ENCODE data around the gene HMGB2.

- TF ChIP-seq, protein P1, sequence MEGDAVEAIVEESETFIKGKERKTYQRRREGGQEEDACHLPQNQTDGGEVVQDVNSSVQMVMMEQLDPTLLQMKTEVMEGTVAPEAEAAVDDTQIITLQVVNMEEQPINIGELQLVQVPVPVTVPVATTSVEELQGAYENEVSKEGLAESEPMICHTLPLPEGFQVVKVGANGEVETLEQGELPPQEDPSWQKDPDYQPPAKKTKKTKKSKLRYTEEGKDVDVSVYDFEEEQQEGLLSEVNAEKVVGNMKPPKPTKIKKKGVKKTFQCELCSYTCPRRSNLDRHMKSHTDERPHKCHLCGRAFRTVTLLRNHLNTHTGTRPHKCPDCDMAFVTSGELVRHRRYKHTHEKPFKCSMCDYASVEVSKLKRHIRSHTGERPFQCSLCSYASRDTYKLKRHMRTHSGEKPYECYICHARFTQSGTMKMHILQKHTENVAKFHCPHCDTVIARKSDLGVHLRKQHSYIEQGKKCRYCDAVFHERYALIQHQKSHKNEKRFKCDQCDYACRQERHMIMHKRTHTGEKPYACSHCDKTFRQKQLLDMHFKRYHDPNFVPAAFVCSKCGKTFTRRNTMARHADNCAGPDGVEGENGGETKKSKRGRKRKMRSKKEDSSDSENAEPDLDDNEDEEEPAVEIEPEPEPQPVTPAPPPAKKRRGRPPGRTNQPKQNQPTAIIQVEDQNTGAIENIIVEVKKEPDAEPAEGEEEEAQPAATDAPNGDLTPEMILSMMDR (IDR thresholded peaks at IDR 0.05; ENCODE audit: low read depth, low read length), result no peak
- TF ChIP-seq, protein P2, sequence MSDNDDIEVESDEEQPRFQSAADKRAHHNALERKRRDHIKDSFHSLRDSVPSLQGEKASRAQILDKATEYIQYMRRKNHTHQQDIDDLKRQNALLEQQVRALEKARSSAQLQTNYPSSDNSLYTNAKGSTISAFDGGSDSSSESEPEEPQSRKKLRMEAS (IDR thresholded peaks at IDR 0.05; ENCODE audit: low read depth, low read length), result no peak
- no peak for TF ChIP-seq POLR2A (IDR thresholded peaks at IDR 0.05; ENCODE audit: extremely low read depth, insufficient read length)
Observed at GRCh38 chr4:173370130-173370476, 35.9 kb upstream of the HMGB2 start.
